HepG2 (cell line): ENCODE results near the gene PPP1R15A. TPM values are rescaled to one million over a fixed set of nuclear protein-coding genes. Genes with fewer than 3 reads are reported as not detected.

Experiments
- ARNTL ChIP-seq: sonication (generic); formaldehyde crosslinking; IDR thresholded peaks from 2 replicates; pipeline ENCODE4 v1.4.0; 2020; ENCODE audit warnings: mild to moderate bottlenecking, missing genetic modification reagents
- BCL6 ChIP-seq: IDR thresholded peaks from 2 replicates; pipeline ENCODE4 v1.6.1; 2016; ENCODE audit warnings: missing genetic modification reagents, missing compliant biosample characterization
- CBX5 ChIP-seq: sonication (generic); formaldehyde crosslinking; IDR thresholded peaks from 2 replicates; pipeline ENCODE4 v1.4.0; 2020; ENCODE audit warnings: missing genetic modification reagents, borderline replicate concordance
- GRHL1 ChIP-seq: sonication (generic); formaldehyde crosslinking; conservative IDR thresholded peaks from 2 replicates; pipeline ENCODE4 v1.8.0; 2022; ENCODE audit warnings: missing genetic modification reagents
- HMGXB3 ChIP-seq: sonication (generic); formaldehyde crosslinking; IDR thresholded peaks from 2 replicates; pipeline ENCODE4 v1.4.0; 2020; ENCODE audit warnings: missing genetic modification reagents, borderline replicate concordance
- KLF9 ChIP-seq: IDR thresholded peaks from 2 replicates; pipeline ENCODE4 v1.6.1; 2016; ENCODE audit warnings: low read depth
- MLXIP ChIP-seq: sonication (generic); formaldehyde crosslinking; IDR thresholded peaks from 2 replicates; pipeline ENCODE4 v1.9.0; 2021; ENCODE audit warnings: missing genetic modification reagents, borderline replicate concordance
- MTF2 ChIP-seq: sonication (generic); formaldehyde crosslinking; IDR thresholded peaks from 2 replicates; pipeline ENCODE4 v1.5.0; 2020; ENCODE audit warnings: missing genetic modification reagents, borderline replicate concordance
- NCOR1 ChIP-seq: fragments of 200-600 bp; sonication (generic); IDR thresholded peaks from 2 replicates; pipeline ENCODE4 v1.7.0; 2017; ENCODE audit warnings: antibody characterized with exemption, low read length, borderline replicate concordance
- PATZ1 ChIP-seq: sonication (generic); formaldehyde crosslinking; IDR thresholded peaks from 2 replicates; pipeline ENCODE4 v1.4.0; 2020; ENCODE audit warnings: missing genetic modification reagents
- SATB2 ChIP-seq: sonication (generic); formaldehyde crosslinking; IDR thresholded peaks from 2 replicates; pipeline ENCODE4 v1.5.0; 2020; ENCODE audit warnings: missing genetic modification reagents
- SNAPC5 ChIP-seq: sonication (generic); formaldehyde crosslinking; IDR thresholded peaks from 2 replicates; pipeline ENCODE4 v1.8.1; 2023; ENCODE audit warnings: mild to moderate bottlenecking, missing genetic modification reagents, borderline replicate concordance
- ZFP36L2 ChIP-seq: sonication (generic); formaldehyde crosslinking; IDR thresholded peaks from 2 replicates; pipeline ENCODE4 v1.4.0; 2020; ENCODE audit warnings: missing genetic modification reagents
- ZNF207 ChIP-seq: fragments of 450-650 bp; IDR thresholded peaks from 2 replicates; pipeline ENCODE4 v1.6.1; 2016; ENCODE audit warnings: antibody characterized with exemption, borderline replicate concordance
- ZNF772 ChIP-seq: sonication (generic); formaldehyde crosslinking; IDR thresholded peaks from 2 replicates; pipeline ENCODE4 v1.5.0; 2020; ENCODE audit warnings: mild to moderate bottlenecking, missing genetic modification reagents
- ZNF782 ChIP-seq: sonication (generic); formaldehyde crosslinking; IDR thresholded peaks from 2 replicates; pipeline ENCODE4 v1.4.0; 2020; ENCODE audit warnings: missing genetic modification reagents, mild to moderate bottlenecking, borderline replicate concordance
- polyA plus RNA-seq, 8 experiments: library from polyadenylated mRNA; depleted of rRNA in 3 of 8; stranded (reverse) in 7 of 8; unstranded in 1 of 8; fragments of >200 nt; fragmentation: Illumina TruSeq in 4 of 8; extraction: Trizol in 4 of 8; gene quantifications; 2 replicates each; pipeline versions ENCODE4 v1.2.1 to v1.2.3, GENCODE V29; 2011 to 2016; ENCODE audit warnings: low read depth in 4 of 8, missing spikeins in 1 of 8, mixed read lengths in 1 of 8; ENCODE audit not compliant: insufficient read depth in 1 of 8
- total RNA-seq, 5 experiments: library from RNA; depleted of rRNA; stranded (reverse); fragments of >200 nt; fragmentation: Illumina TruSeq; extraction: Trizol; gene quantifications; 2 replicates each; pipeline ENCODE4 v1.2.3, GENCODE V29; 2016; ENCODE audit warnings: low read depth in 1 of 5

PPP1R15A gene
- total and polyA plus RNA-seq, 2 of the 13 experiments (the other 11 are each of a cell fraction or from before 2014, with no cell fraction given) = 15.6 to 18.5 TPM

GRCh38 chr19:48872182-48872883, at the start of gene PPP1R15A (continued):
- TF ChIP-seq ZNF772 (CRISPR knock-in tag) (peak; percentile 83), CBX5 (CRISPR knock-in tag) (no peak), ZNF207 (no peak), PATZ1 (CRISPR knock-in tag) (peak; percentile 34), SATB2 (CRISPR knock-in tag) (no peak), GRHL1 (CRISPR knock-in tag) (no peak), ZFP36L2 (CRISPR knock-in tag) (no peak), NCOR1 (peak; percentile 68), MTF2 (no peak), MLXIP (CRISPR knock-in tag) (no peak), KLF9 (CRISPR knock-in tag) (no peak), ZNF782 (CRISPR knock-in tag) (peak; percentile 26; the same call in 1 of the 2 replicates), SNAPC5 (CRISPR knock-in tag) (no peak), ARNTL (CRISPR knock-in tag) (no peak), HMGXB3 (no peak), BCL6 (peak; percentile 55; the same call in 1 of the 2 replicates)
